HG02840 (cell line): Measurements from ENCODE around the gene BTBD2.
"Not testable (repeated sequence)": the region's sequence is repeated elsewhere in the genome, so short reads cannot be mapped to it uniquely, and the experiment has no call there.

Experiments used
- ATAC-seq: cut with Tn5 transposase; IDR thresholded peaks from one replicate; pipeline ENCODE4 v1.9.1; 2021; ENCODE audit warnings: mild to moderate bottlenecking, moderate library complexity, moderate number of reproducible peaks; ENCODE audit not compliant: unreplicated experiment, low FRiP score

BTBD2 gene

DNA sequence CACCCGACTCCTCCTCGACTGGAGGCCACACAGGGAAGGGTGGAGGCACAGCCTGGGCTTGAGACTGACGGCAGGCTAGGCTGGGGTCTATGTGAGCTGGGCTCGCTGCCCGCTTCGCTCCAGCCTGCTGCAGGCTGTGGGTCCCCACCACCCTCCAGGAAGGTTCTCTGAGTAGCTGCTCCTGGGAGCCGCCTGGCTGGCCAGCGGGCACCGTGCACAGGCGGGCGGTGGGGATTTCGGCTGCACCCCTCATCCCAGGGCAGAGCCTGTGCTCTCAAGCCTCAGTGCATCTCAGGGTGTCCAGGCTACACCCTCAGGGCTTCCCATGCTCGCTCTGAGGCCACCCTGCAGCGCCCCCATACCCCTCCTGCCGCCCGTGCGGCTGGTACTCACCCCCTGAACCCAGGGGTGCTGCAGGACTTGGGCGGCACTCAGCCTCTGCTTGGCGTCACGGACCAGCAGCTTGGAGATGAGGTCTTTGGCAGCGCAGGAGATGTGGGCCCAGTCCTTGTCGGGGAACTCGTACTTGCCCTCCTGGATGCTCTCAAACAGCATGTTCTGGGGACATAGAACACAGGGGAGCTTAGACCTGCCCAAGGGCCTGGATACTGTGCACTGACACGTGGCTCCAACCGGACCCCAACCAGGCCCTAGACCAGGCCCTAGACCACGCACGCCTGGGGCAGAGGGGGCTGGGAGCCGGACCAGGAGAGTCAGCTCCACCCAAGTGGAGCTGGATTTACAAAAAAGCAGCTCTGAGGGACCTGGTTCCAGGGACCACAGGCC, 25.3 kb upstream of the BTBD2 start:
- ATAC-seq = no peak

DNA sequence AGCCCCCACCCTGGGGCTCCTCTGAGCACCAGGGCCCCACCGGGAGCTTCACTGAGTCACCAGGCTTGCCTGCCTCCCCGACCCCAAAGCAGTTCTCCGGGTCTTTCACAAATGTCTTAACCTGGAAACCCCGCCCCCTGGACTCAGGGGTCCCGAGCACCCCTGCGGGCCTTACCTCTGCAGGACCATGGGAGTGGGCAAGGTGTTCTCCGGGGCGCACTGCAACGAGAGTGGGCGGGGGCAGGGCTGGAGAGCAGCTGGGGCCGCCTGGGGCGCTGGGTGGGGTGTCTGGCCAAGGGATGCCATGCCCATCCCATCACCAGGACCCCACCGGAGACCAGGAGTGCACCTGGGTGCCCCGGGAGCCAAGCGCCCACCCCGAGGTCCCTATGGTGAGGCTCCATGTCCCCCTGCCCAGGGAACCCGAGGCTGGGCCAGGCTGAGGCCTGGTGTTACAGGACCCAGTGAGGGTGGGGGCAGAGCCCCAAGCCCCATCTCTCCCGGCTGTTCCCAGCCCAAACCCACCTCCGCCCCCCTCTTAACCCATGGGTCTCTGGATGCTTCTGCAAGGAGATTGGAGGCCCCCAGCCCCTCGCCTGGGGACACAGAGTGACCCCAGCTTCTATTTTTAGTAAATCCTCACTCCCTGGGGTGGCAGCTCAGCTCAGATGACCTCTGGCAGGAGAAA, 24.6 kb upstream of the BTBD2 start:
- no peak for ATAC-seq

DNA sequence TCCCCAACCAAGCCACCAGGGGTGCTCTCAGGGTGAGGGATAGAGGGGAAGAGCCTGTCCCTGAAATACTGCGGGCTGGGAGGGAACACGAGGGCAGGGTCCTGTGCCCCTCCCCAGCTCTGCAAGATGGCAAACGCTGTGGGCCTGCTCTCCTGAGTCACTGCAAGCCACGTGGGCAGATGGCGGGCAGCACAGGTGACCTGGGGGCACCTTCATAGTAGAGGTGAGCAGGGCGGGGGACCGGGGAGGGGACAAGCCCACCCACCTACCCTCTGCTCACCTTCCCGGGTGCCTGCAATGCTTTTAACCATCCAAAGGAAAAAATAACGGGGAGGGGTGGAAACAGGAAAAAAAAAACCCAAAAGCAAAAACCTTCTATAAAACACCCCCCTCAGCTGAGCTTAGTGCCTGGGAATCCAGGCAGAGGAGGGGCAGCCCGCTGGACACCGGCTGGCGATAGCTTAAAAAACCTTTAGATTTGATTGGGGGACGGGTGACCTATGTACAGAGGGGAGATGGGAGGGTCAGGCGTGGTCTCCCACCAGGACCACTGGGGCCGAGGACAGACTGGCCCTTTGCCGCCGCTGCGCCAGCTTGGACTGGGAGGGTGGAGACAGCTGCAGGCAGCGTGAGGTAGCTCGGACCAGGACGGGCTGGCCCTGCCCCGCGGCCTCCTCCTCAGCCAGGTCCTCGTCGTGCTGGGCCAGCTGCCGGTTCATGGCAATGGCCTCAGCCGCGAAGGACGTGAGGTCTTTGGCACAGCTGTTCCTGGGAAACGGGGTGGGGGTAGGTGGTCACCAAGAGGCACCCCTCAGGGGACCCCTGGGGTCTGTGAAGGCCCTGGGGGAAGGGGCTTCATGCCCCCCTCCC, 23.8 kb upstream of the BTBD2 start:
- no peak for ATAC-seq

DNA sequence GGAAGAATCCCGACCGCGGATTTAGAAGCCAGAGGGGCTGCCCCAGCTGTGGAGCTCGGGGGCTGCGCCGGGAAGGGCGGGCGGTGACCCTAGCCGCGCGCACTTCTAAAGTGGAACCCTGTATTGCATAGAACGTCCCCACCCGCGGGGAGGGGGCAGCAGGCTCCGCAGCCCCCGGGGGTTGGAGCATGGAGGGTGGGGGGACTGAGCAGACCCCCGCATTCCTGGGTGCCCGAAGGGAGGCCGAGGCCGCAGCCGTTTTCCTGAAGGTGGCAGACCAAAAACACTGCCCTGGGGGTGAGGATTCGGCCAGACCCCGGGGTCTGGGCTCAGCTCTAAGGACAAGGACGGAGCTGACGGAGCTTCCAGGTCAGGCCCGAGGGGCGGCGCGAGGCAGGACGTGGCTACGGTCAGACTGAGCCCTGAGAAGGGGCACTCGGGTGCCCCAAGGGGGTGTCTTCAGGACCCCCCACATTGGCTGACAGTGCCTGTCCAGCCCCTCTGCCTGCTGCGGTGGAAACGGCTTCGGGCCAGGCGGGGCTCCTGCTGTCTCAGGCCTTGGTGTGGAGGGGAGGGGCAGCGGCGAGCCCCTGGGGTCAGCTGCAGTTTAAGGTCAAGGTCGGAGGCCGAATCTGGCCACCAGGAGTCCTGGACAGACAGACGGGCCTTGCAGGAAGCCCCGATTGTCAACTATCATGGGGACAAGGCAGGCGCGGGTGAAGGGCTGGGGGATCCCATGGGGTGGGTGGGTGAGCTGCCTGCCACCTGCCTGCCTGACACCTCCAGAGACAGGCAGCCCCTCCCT, 23.0 kb upstream of the BTBD2 start:
- no peak for ATAC-seq

DNA sequence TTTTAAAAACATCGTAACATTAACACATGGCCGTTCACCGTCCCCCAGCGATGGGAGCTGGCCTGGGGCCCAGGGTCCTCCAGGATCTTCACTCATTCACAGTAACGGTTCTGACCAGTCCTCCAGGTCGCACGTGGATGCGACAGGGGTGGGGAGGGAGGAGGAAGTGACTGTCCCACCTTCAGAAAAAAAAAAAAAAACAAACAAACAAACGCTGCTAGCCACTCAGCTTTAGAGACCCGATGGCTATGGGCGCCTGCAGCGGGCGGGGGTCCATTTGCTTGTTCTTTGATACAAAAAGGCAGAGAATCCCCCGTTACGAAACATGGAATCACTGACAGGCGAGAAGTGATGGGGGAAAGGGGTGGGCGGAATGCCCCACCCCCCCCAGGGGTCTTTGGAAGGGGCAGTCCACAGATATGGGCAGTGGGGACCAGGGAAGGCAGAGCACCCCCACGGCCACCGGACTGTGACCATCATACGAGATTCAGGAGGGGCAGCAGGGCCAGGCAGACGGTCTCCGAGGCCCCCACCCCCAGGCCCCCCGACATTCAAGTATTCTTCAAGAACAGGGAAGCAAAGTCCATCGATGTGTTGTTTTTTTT, 22.2 kb upstream of the BTBD2 start:
- no peak for ATAC-seq

DNA sequence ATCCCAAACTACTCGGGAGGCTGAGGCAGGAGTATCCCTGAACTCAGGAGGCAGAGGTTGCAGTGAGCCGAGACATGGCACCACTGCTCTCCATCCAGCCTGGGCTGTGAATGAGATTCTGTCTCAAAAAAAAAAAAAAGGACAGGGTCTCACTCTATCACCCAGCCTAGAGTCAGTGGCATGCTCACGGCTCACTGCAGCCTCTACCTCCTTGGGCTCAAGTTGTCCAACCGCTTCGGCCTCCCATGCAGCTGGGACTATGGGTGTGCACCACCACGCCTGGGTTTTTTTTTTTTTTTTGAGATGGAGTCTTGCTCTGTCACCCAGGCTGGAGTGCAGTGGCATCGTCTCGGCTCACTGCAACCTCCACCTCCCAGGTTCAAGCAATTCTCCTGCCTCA, 20.9 kb upstream of the BTBD2 start:
- no peak for ATAC-seq

DNA sequence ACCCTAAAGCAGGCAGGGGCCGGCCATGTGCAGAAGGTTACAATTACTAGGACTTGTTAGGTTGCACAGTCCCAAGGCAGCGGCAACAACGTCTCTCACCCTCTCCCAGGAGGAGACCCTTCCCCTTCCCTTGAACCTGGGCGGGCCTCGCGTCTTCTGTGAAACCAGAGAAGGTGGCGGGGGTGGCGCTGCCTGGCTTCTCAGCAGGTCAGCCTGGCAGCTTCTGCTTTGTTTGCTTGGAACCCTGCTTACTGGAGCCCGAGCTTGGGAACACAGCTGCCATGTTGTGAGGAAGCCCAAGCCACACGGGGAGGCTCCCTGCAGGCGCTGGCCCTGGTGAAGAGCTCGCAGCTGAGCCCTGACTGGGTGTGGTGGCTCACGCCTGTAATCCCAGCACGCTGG, 20.1 kb upstream of the BTBD2 start:
- no peak for ATAC-seq

DNA sequence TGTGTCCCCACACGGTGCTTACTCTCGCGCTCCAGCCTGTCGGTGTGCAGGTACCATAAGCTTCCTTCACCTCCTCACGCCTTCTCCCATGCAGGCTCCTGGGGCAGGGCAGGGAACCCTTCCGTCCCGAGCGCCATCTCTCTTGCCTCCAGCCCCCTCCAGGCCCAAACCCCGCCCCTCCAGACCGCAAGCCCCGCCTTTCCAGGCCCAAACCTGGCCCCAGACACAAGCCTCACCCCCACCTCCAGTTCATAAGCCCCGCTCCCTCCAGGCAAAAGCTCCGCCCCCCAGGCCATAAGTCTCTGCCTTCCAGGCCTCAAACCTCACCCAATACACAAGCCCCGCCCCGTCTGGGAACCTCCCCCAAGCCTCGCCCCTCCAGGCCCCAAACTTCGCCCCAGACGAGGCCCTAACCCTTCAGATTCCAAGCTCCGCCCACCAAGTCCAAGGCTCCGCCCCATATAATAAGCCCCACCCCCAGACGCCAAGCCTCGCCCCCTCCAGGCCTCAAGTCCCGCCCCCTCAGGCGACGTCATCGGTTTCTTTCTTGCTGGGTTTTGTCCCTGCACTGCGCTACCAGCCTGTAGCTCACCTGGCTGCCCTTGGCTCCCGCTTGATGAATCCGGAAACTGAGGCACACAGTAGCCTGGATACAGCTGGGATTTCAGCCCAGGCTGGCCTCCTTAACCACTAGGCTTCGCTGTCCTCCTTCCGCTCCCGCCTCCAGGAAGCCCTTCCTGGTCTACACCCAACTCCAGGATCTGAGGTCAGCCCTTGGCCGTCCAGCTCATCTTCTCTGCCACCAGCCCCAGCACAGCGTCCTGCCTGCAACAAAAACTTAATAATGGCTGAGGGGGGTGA, 19.4 kb upstream of the BTBD2 start:
- ATAC-seq = no peak

DNA sequence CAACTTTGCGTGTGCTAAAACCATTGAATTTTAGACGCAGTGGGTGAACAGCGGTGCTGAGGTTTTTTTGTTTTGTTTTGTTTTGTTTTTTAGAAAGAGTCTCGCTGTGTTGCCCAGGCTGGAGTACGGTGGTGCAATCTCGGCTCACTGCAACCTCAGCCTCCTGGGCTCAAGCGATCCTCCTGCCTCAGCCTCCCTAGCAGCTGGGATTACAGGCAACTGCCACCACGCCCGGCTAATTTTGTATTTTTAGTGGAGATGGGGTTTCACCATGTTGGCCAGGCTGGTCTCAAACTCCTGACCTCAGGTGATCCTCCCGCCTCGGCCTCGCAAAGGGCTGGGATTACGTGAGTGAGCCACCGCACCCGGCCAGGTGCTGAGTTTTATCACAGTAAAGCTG, 18.7 kb upstream of the BTBD2 start:
- ATAC-seq = not testable (repeated sequence)

DNA sequence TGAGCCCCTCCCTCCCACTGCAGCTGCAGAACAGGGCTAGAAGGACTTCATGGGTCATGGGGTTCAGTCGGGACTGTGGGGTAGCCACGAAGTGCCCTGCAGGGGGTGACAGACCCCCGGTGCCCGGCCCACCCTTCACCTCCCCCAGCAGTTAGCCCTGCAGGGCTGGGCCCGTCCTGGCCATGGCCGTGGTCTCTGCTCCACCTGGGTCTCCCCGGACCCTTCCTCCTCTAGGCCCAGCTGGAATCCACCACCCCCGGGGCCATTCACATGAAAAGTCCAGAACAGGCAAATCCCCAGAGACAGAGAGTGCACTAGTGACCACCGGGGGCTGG, 18.3 kb upstream of the BTBD2 start:
- ATAC-seq = no peak

DNA sequence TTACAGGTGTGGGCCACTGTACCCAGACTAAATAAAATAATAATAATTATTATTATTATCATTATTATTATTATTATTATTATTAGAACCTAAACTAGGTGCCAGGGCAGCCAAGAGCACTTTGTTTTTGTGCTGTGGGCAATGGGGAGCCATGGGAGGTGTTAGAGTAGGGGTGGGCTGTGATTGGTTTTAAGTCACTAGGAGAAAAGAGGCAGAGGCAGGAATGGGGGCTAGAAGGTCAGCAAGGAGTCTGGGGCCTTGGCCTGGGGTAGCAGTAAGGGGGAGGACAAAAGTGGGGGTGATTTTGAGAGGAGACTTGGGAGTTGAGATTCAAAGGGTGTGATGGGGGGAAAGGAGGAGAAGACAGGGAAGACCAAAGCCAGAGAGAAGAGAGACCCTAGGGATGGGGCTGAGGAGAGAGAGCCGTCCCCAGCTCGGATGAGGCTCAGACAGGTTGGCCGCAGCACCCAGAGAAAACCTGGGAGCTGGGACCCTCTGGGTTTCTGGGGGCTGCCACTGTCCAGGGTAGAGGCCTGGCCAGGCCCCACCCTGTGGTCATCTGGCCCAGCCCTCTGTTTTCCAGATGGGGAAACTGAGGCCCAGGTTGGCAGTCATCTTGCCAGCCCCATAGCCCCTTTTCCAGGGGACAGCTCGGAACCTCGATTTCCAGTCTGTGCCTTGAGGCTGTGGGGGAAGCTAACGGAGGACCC, 17.8 kb upstream of the BTBD2 start:
- no peak for ATAC-seq

DNA sequence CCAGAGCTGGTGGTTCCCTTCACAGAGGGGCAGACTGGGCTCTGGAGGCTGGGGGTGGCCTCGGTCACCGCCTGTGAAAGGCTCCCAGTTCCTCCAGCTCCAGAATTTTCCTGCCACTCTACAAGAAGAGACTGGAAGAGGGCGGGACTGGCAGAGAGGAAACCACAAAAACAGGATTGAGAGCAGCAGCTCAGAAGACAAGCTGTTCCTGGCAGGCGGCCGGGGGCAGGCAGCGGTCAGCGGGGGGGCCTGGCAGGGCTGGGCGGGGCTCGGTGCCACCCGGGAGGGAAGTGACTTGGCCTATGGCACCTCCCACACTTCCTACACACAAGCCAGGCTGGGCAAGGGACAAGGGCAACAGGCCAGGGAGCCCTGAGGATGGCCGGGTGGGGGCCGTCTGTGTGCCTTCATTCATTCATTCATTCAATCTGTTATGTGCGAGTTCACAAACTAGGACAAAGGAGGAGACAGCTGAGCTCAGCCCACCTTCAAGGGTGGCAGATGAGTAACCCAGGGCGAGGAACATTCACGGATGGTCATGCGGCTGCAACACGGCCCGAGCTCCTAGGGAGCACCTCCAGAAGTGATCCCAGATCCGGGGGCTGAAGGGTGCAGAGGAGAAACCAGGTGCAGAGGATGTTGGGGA, 16.9 kb upstream of the BTBD2 start:
- no peak for ATAC-seq

DNA sequence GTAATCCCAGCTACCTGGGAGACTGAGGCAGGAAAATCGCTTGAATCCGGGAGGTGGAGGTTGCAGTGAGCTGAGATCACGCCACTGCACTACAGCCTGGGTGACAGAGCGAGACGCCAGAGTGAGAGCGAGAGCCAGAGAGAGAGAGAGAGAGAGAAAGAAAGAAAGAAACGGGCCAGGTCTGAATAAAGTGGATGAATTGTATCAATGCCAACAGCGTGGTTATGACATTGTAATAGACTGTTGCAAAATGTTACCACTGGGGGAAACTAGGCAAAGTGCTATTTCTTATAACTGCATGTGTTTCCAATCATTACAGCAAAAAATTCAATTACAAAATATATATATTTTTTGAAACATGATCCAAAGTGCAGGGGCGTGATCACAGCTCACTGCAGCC, 11.8 kb upstream of the BTBD2 start:
- ATAC-seq = no peak

DNA sequence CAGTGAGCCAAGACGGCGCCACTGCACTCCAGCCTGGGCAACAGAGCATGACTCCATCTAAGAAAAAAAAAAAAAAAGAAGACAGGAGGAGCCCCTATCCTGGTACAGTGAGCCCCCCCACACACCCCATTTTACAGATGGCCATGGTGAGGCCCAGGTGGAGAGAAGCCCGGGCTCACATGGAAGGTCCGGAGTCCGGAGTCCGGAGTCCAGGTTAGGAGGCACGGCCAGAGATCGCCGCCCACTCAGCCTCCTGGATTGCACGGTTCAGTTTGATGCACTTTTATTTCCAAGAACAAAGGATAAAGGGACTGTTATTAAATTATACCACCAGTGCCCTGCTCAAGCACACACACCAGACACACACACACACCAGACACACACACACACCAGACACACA, 11.3 kb upstream of the BTBD2 start:
- ATAC-seq = no peak

DNA sequence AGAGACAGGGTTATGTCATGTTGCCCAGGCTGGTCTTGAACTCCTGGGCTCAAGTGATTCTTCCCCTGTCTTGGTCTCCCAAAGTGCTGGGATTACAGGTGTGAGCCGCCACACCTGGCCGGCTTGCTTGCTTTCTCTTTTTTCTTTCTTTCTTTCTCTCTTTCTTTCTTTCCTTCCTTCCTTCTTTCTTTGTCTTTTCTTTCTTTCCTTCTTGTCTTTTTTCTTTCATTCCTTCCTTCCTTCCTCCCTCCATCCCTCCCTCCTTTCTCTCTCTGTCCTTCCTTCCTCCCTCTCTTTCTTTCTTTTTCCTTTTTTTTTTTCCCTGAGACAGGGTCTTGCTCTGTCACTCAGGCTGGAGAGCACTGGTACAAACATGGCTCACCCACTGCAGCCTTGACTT, 6.8 kb upstream of the BTBD2 start:
- ATAC-seq = no peak

DNA sequence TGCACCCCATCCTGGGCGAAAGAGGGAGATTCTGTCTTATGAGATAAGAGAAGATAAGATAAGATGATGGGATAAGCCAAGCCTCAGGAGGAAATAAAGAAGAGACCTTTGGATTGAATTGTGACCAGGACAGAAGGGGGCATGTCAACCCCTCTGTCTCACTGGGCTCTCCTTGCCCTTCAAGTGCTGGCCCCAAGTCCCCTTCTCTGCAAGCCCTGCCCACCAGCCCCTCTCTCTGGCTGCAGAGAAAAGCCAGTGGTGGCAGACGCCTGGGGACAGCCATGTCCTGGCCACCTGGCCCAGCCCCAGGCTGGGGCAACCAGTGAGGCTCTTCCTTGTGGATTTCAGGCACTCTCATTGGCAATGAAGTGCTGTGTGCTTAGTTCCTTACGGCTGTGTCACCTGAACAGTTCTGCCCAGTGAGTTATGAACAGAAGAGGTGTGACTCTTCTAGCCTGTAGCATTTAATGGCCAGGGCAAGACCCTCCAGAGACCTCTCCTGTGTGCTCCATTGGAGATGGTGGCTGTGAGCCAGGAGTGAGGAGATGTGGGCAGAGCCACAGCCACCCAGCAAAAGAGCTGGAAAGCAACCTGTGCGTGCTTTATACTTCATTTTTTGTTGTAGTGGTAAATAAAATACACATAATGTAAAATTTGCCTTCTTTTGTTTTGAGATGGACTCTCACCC, 6.1 kb upstream of the BTBD2 start:
- no peak for ATAC-seq

DNA sequence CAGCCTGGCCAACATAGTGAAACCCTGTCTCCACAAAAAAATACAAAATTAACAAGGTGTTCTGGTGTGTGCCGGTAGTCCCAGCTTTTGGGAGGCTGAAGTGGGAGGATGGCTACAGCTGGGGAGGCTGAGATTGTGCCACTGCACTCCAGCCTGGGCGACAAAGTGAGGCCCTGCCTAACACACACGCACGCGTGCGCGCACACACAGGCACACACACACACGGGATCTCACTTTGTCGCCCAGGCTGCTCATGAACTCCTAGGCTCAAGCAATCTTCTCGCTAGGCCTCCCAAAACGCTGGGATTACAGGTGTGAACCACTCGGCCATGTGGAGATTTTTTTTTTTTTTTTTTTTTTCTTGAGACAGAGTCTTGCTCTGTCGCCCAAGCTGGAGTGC, 3.2 kb upstream of the BTBD2 start:
- no peak for ATAC-seq
